Mesendoderm (in vitro differentiated cells): Measurements from ENCODE around the gene MACF1.
"Not testable (repeated sequence)": the region's sequence is repeated elsewhere in the genome, so short reads cannot be mapped to it uniquely, and the experiment has no call there.

Experiments used
- DNase-seq: peaks from one replicate; pipeline ENCODE4 v3.0.0; 2013
- H2AK5ac ChIP-seq: 2 replicates; pipeline ENCODE4 v1.6.1; 2013; ENCODE audit warnings: low read length, inconsistent platforms
- H2BK120ac ChIP-seq: 2 replicates; pipeline ENCODE4 v1.6.1; 2013; ENCODE audit warnings: low read depth, mild to moderate bottlenecking, low read length, moderate library complexity, mixed read lengths
- H2BK15ac ChIP-seq: replicated peaks from 2 replicates; pipeline ENCODE4 v1.6.1; 2013; ENCODE audit warnings: low read depth, mild to moderate bottlenecking, moderate library complexity
- H2BK5ac ChIP-seq: 2 replicates; pipeline ENCODE4 v1.6.1; 2013; ENCODE audit warnings: low read length, inconsistent platforms
- H3K18ac ChIP-seq: 2 replicates; pipeline ENCODE4 v1.6.1; 2013; ENCODE audit warnings: mild to moderate bottlenecking, low read length, mixed read lengths
- H3K23ac ChIP-seq: one replicate; pipeline ENCODE4 v1.6.1; 2013; ENCODE audit warnings: low read length
- H3K27ac ChIP-seq: 2 replicates; pipeline ENCODE4 v1.5.1; 2013; ENCODE audit warnings: low read depth, mild to moderate bottlenecking, inconsistent platforms, low read length, moderate library complexity
- H3K27me3 ChIP-seq: 2 replicates; pipeline ENCODE4 v1.6.1; 2013; ENCODE audit warnings: low read length, control low read depth, mild to moderate bottlenecking, inconsistent platforms; ENCODE audit not compliant: insufficient read depth, poor library complexity
- H3K36me3 ChIP-seq: 2 replicates; pipeline ENCODE4 v1.6.1; 2013; ENCODE audit warnings: low read length, inconsistent platforms; ENCODE audit not compliant: control insufficient read depth, insufficient read depth
- H3K4ac ChIP-seq: one replicate; pipeline ENCODE4 v1.6.1; 2013; ENCODE audit warnings: low read depth, mild to moderate bottlenecking, low read length, moderate library complexity
- H3K4me1 ChIP-seq: 2 replicates; pipeline ENCODE4 v1.6.1; 2013; ENCODE audit warnings: low read depth, low read length, inconsistent platforms; ENCODE audit not compliant: control insufficient read depth
- H3K4me2 ChIP-seq: 2 replicates; pipeline ENCODE4 v1.6.1; 2013; ENCODE audit warnings: low read length
- H3K4me3 ChIP-seq: 2 replicates; pipeline ENCODE4 v1.5.1; 2013; ENCODE audit warnings: mild to moderate bottlenecking, low read length
- H3K56ac ChIP-seq: one replicate; pipeline ENCODE4 v1.6.1; 2013; ENCODE audit warnings: low read length
- H3K79me1 ChIP-seq: 2 replicates; pipeline ENCODE4 v1.6.1; 2013; ENCODE audit warnings: low read length, inconsistent platforms
- H3K79me2 ChIP-seq: 2 replicates; pipeline ENCODE4 v1.6.1; 2013; ENCODE audit warnings: mild to moderate bottlenecking, low read length; ENCODE audit not compliant: control insufficient read depth, insufficient read depth
- H3K9ac ChIP-seq: 2 replicates; pipeline ENCODE4 v1.6.1; 2013; ENCODE audit warnings: low read length, inconsistent platforms
- H4K5ac ChIP-seq: one replicate; pipeline ENCODE4 v1.6.1; 2013; ENCODE audit warnings: low read length
- H4K8ac ChIP-seq: one replicate; pipeline ENCODE4 v1.6.1; 2013; ENCODE audit warnings: low read depth, mild to moderate bottlenecking, control low read depth, low read length, moderate library complexity
- WGBS: extraction: QIAGEN DNeasy Blood & Tissue Kit; methylation state at CpG from one replicate; pipeline ENCODE4 v1.1.7; 2013; ENCODE audit warnings: low lambda C conversion rate, missing lambda C conversion rate; ENCODE audit not compliant: insufficient coverage; ENCODE audit errors: extremely low coverage; 5-methylcytosine and 5-hydroxymethylcytosine counted together

The MACF1 gene

GRCh38 chr1:39438042-39438441 lies 233.5 kb downstream of the MACF1 start:
- Histone ChIP-seq H2BK15ac (no peak overlapping the region), H3K4me1 (no peaks in the 10 kb centered on the region), H2BK5ac (no peak overlapping the region), H2AK5ac (no peak overlapping the region), H3K9ac (no peak overlapping the region), H3K4ac (no peak overlapping the region), H3K36me3 (peaks cover 24% of the 10 kb centered on the region), H3K79me2 (no peaks in the 10 kb centered on the region), H3K79me1 (no peaks in the 10 kb centered on the region), H3K27ac (no peak overlapping the region), H3K18ac (no peak overlapping the region), H3K23ac (no peak overlapping the region), H4K5ac (no peak overlapping the region), H3K27me3 (no peaks in the 10 kb centered on the region), H4K8ac (peak overlapping the region; percentile 13), H3K4me2 (no peak overlapping the region), H2BK120ac (no peak overlapping the region), H3K56ac (no peak overlapping the region), H3K4me3 (no peak overlapping the region)
- no CpG with 5 or more reads among the region's 2 CpGs for WGBS
- no peak for DNase-seq

- H3K9ac ChIP-seq: no peak overlapping the region
- no peaks in the 10 kb centered on the region for H3K27me3 ChIP-seq
- no peak overlapping the region for H3K4me3 ChIP-seq
- no peaks in the 10 kb centered on the region for H3K79me2 ChIP-seq
- H2BK5ac ChIP-seq: no peak overlapping the region
- H3K4me1 ChIP-seq: no peaks in the 10 kb centered on the region
- no peak overlapping the region for H3K56ac ChIP-seq
- no CpG with 5 or more reads among the region's 2 CpGs for WGBS
- H3K4me2 ChIP-seq: no peak overlapping the region
- H3K36me3 ChIP-seq: peaks cover 21% of the 10 kb centered on the region
- peaks cover 2% of the 10 kb centered on the region for H3K79me1 ChIP-seq
- H3K4ac ChIP-seq: no peak overlapping the region
- no peak for DNase-seq
- H2BK15ac ChIP-seq: no peak overlapping the region
- no peak overlapping the region for H3K23ac ChIP-seq
- H3K18ac ChIP-seq: no peak overlapping the region
- H3K27ac ChIP-seq: no peak overlapping the region
- no peak overlapping the region for H4K5ac ChIP-seq
- H2AK5ac ChIP-seq: no peak overlapping the region
- no peak overlapping the region for H4K8ac ChIP-seq
- no peak overlapping the region for H2BK120ac ChIP-seq
These were observed 236.4 kb downstream of the MACF1 start for GRCh38 chr1:39440856-39441255.

GRCh38 chr1:39441797-39442196 lies 237.3 kb downstream of the MACF1 start:
- no peak for DNase-seq
- no peak overlapping the region for H3K23ac ChIP-seq
- H4K5ac ChIP-seq: no peak overlapping the region
- H3K9ac ChIP-seq: no peak overlapping the region
- no peak overlapping the region for H4K8ac ChIP-seq
- no peak overlapping the region for H3K27ac ChIP-seq
- H2BK120ac ChIP-seq: no peak overlapping the region
- H3K4ac ChIP-seq: no peak overlapping the region
- no peaks in the 10 kb centered on the region for H3K4me1 ChIP-seq
- H2BK15ac ChIP-seq: no peak overlapping the region
- H2AK5ac ChIP-seq: no peak overlapping the region
- peaks cover 21% of the 10 kb centered on the region for H3K36me3 ChIP-seq
- H3K4me3 ChIP-seq: no peak overlapping the region
- H3K79me2 ChIP-seq: no peaks in the 10 kb centered on the region
- no peak overlapping the region for H2BK5ac ChIP-seq
- H3K79me1 ChIP-seq: peaks cover 2% of the 10 kb centered on the region
- no peaks in the 10 kb centered on the region for H3K27me3 ChIP-seq
- H3K18ac ChIP-seq: no peak overlapping the region
- H3K4me2 ChIP-seq: no peak overlapping the region
- H3K56ac ChIP-seq: no peak overlapping the region

GRCh38 chr1:39445573-39445972 lies 241.1 kb downstream of the MACF1 start:
- H2BK120ac ChIP-seq: no peak overlapping the region
- no CpG with 5 or more reads among the region's 2 CpGs for WGBS
- no peaks in the 10 kb centered on the region for H3K79me2 ChIP-seq
- H3K4ac ChIP-seq: no peak overlapping the region
- H3K4me1 ChIP-seq: no peaks in the 10 kb centered on the region
- no peak overlapping the region for H3K56ac ChIP-seq
- no peak overlapping the region for H3K9ac ChIP-seq
- H2BK5ac ChIP-seq: no peak overlapping the region
- no peak for DNase-seq
- no peak overlapping the region for H3K4me3 ChIP-seq
- no peak overlapping the region for H3K27ac ChIP-seq
- H2AK5ac ChIP-seq: no peak overlapping the region
- no peak overlapping the region for H4K5ac ChIP-seq
- no peak overlapping the region for H3K18ac ChIP-seq
- no peaks in the 10 kb centered on the region for H3K27me3 ChIP-seq
- H3K23ac ChIP-seq: no peak overlapping the region
- H2BK15ac ChIP-seq: no peak overlapping the region
- no peak overlapping the region for H3K4me2 ChIP-seq
- H3K36me3 ChIP-seq: peaks cover 27% of the 10 kb centered on the region
- H3K79me1 ChIP-seq: peaks cover 2% of the 10 kb centered on the region
- H4K8ac ChIP-seq: no peak overlapping the region

GRCh38 chr1:39446986-39447567 lies 242.6 kb downstream of the MACF1 start:
- Histone ChIP-seq H2BK15ac (no peak overlapping the region), H2AK5ac (no peak overlapping the region), H3K36me3 (peaks cover 25% of the 10 kb centered on the region), H3K4me1 (no peaks in the 10 kb centered on the region), H2BK5ac (no peak overlapping the region), H4K8ac (no peak overlapping the region), H3K4ac (no peak overlapping the region), H3K4me2 (no peak overlapping the region), H3K79me1 (peaks cover 2% of the 10 kb centered on the region), H3K27me3 (no peaks in the 10 kb centered on the region), H4K5ac (no peak overlapping the region), H3K18ac (no peak overlapping the region), H3K56ac (no peak overlapping the region), H3K9ac (no peak overlapping the region), H3K27ac (no peak overlapping the region), H2BK120ac (no peak overlapping the region), H3K79me2 (no peaks in the 10 kb centered on the region), H3K4me3 (no peak overlapping the region), H3K23ac (no peak overlapping the region)
- no CpG with 5 or more reads among the region's 5 CpGs for WGBS
- DNase-seq: no peak

GRCh38 chr1:39450041-39450440 lies 245.5 kb downstream of the MACF1 start:
- H3K4me1 ChIP-seq, H3K79me2 ChIP-seq, H4K8ac ChIP-seq, H3K23ac ChIP-seq, H3K4me2 ChIP-seq, H2BK15ac ChIP-seq, H2BK5ac ChIP-seq, H3K9ac ChIP-seq, H2BK120ac ChIP-seq, H4K5ac ChIP-seq, H2AK5ac ChIP-seq, H3K18ac ChIP-seq, H3K4me3 ChIP-seq, H3K79me1 ChIP-seq, H3K27ac ChIP-seq, H3K56ac ChIP-seq, H3K27me3 ChIP-seq, H3K4ac ChIP-seq, DNase-seq: not testable (repeated sequence)
- peaks cover 30% of the 10 kb centered on the region for H3K36me3 ChIP-seq
- WGBS: no CpG with 5 or more reads among the region's 4 CpGs
